H1 (cell line): Measurements from ENCODE around the gene LAMC3. TPM values are rescaled to one million over a fixed set of nuclear protein-coding genes. Genes with fewer than 3 reads are reported as not detected.

Source experiments
- CTCF ChIA-PET: fragments of 300-600 bp; sonication (Branson Sonifier 250); formaldehyde crosslinking; loops from one replicate; lab custom pipeline; 2021; ENCODE audit not compliant: partially characterized antibody; lab: Charles Lee
- POLR2A ChIA-PET: fragments of 300-600 bp; sonication (Branson Sonifier 250); formaldehyde crosslinking; loops from one replicate; lab custom pipeline; 2021; ENCODE audit warnings: inconsistent platforms; ENCODE audit not compliant: partially characterized antibody; lab: Charles Lee
- DNase-seq, 2 experiments: peaks; one replicate each; pipeline versions ENCODE4 v3.0.0 to v3.0.0-alpha.2; 2010 to 2022; ENCODE audit warnings: low spot score in 2 of 2, low read depth in 1 of 2, mixed read lengths in 1 of 2
- FAIRE-seq: peaks from 2 replicates; lab custom pipeline; 2011; peaks lifted over from hg19 to GRCh38; lab: Jason Lieb, UNC
- H2AFZ ChIP-seq: 2 replicates; pipeline ENCODE4 v1.8.1; 2012; ENCODE audit warnings: low read length, inconsistent platforms
- H2AK5ac ChIP-seq: 2 replicates; pipeline ENCODE4 v1.6.1; 2013; ENCODE audit warnings: low read depth, low read length
- H2BK120ac ChIP-seq: replicated peaks from 2 replicates; pipeline ENCODE3; 2013; ENCODE audit warnings: low read depth, low read length, inconsistent platforms
- H2BK12ac ChIP-seq: 2 replicates; pipeline ENCODE4 v1.6.1; 2013; ENCODE audit warnings: low read depth, low read length
- H2BK15ac ChIP-seq: 2 replicates; pipeline ENCODE4 v1.6.1; 2013; ENCODE audit warnings: low read length
- H2BK20ac ChIP-seq: 2 replicates; pipeline ENCODE4 v1.6.1; 2013; ENCODE audit warnings: low read length
- H2BK5ac ChIP-seq: 2 replicates; pipeline ENCODE4 v1.6.1; 2013; ENCODE audit warnings: low read depth, low read length
- H3K14ac ChIP-seq: 2 replicates; pipeline ENCODE4 v1.6.1; 2013; ENCODE audit warnings: inconsistent platforms; ENCODE audit not compliant: insufficient read length
- H3K18ac ChIP-seq: 2 replicates; pipeline ENCODE4 v1.6.1; 2013; ENCODE audit warnings: low read length; ENCODE audit errors: extremely low read depth
- H3K23ac ChIP-seq: 2 replicates; pipeline ENCODE4 v1.6.1; 2013; ENCODE audit warnings: inconsistent platforms; ENCODE audit not compliant: insufficient read length
- H3K23me2 ChIP-seq: 2 replicates; pipeline ENCODE4 v1.6.1; 2013; ENCODE audit warnings: low read depth, low read length
- H3K27ac ChIP-seq: 2 replicates; pipeline ENCODE4 v1.6.1; 2011; ENCODE audit warnings: low read depth, low read length, inconsistent platforms
- H3K27me3 ChIP-seq, 4 experiments: replicated peaks in 1 of 4; 1 replicate in 1 of 4; 2 replicates in 3 of 4; pipeline versions ENCODE4 v1.6.1 to v1.8.1; 2011 to 2013; ENCODE audit warnings: low read length in 3 of 4, mild to moderate bottlenecking in 3 of 4, inconsistent platforms in 2 of 4, mixed read lengths in 2 of 4, moderate library complexity in 1 of 4; ENCODE audit not compliant: control insufficient read depth in 3 of 4, insufficient read depth in 3 of 4; ENCODE audit errors: extremely low read depth in 1 of 4
- H3K36me3 ChIP-seq, 4 experiments: 2 replicates each; pipeline versions ENCODE4 v1.6.1 to v1.8.1; 2011 to 2013; ENCODE audit warnings: mild to moderate bottlenecking in 4 of 4, low read length in 3 of 4, moderate library complexity in 2 of 4, control low read depth in 1 of 4, inconsistent platforms in 1 of 4; ENCODE audit not compliant: insufficient read depth in 4 of 4, control insufficient read depth in 2 of 4
- H3K4ac ChIP-seq: replicated peaks from 2 replicates; pipeline ENCODE3; 2013; ENCODE audit warnings: low read length, low read depth, mixed read lengths, inconsistent platforms; ENCODE audit not compliant: insufficient read length
- H3K4me1 ChIP-seq, 4 experiments: replicated peaks in 1 of 4; 1 replicate in 1 of 4; 2 replicates in 3 of 4; pipeline versions ENCODE4 v1.6.1 to v1.8.1; 2011 to 2013; ENCODE audit warnings: low read length in 3 of 4, inconsistent platforms in 2 of 4, mixed read lengths in 1 of 4; ENCODE audit not compliant: insufficient read depth in 4 of 4, control insufficient read depth in 3 of 4
- H3K4me2 ChIP-seq, 2 experiments: 2 replicates each; pipeline versions ENCODE4 v1.6.1 to v1.8.1; 2011 to 2013; ENCODE audit warnings: low read depth in 2 of 2, low read length in 2 of 2, control low read depth in 1 of 2, inconsistent platforms in 1 of 2, mild to moderate bottlenecking in 1 of 2; ENCODE audit not compliant: insufficient read depth in 1 of 2
- H3K4me3 ChIP-seq, 4 experiments: fragments of 200-600, 300-600 bp in 1 of 4; sonication (generic), shearing (Covaris generic), sonication (Bioruptor Twin) in 1 of 4; 2 replicates each; pipeline versions ENCODE4 v1.5.1 to v1.8.1; 2011 to 2016; ENCODE audit warnings: low read length in 4 of 4, low read depth in 3 of 4, control low read depth in 2 of 4, inconsistent platforms in 2 of 4, mild to moderate bottlenecking in 2 of 4, mixed read lengths in 1 of 4, moderate library complexity in 1 of 4; ENCODE audit not compliant: insufficient read depth in 2 of 4; ENCODE audit errors: extremely low read depth in 1 of 4
- H3K56ac ChIP-seq: replicated peaks from 2 replicates; pipeline ENCODE3; 2013; ENCODE audit warnings: low read depth, mild to moderate bottlenecking, mixed read lengths, low read length, inconsistent platforms; ENCODE audit not compliant: insufficient read length
- H3K79me1 ChIP-seq: 2 replicates; pipeline ENCODE4 v1.6.1; 2013; ENCODE audit warnings: low read depth, low read length, control low read depth
- H3K79me2 ChIP-seq, 2 experiments: 2 replicates each; pipeline versions ENCODE4 v1.6.1 to v1.8.1; 2012 to 2013; ENCODE audit warnings: low read length in 2 of 2, mild to moderate bottlenecking in 2 of 2, inconsistent platforms in 1 of 2; ENCODE audit not compliant: insufficient read depth in 2 of 2, control insufficient read depth in 1 of 2
- H3K9ac ChIP-seq, 4 experiments: replicated peaks in 1 of 4; 1 replicate in 1 of 4; 2 replicates in 3 of 4; pipeline versions ENCODE4 v1.6.1 to v1.8.1; 2011 to 2013; ENCODE audit warnings: low read depth in 3 of 4, low read length in 3 of 4, control low read depth in 2 of 4, mild to moderate bottlenecking in 2 of 4, moderate library complexity in 2 of 4, inconsistent platforms in 1 of 4; ENCODE audit errors: extremely low read depth in 1 of 4
- H3K9me3 ChIP-seq, 2 experiments: 2 replicates each; pipeline versions ENCODE4 v1.6.1 to v1.8.1; 2012 to 2013; ENCODE audit warnings: mild to moderate bottlenecking in 2 of 2, moderate library complexity in 2 of 2, control low read depth in 1 of 2, inconsistent platforms in 1 of 2, low read depth in 1 of 2, low read length in 1 of 2, mixed read lengths in 1 of 2; ENCODE audit not compliant: insufficient read depth in 2 of 2
- H4K20me1 ChIP-seq, 2 experiments: replicated peaks in 1 of 2; 2 replicates each; pipeline versions ENCODE3 to v1.8.1; 2011 to 2013; ENCODE audit warnings: inconsistent platforms in 2 of 2, low read length in 2 of 2, mild to moderate bottlenecking in 1 of 2; ENCODE audit not compliant: insufficient read depth in 2 of 2, control insufficient read depth in 1 of 2
- H4K5ac ChIP-seq: 2 replicates; pipeline ENCODE4 v1.6.1; 2013; ENCODE audit warnings: low read length, low read depth, mixed read lengths, inconsistent platforms; ENCODE audit not compliant: insufficient read length
- H4K8ac ChIP-seq: 2 replicates; pipeline ENCODE4 v1.8.0; 2013; ENCODE audit warnings: mild to moderate bottlenecking, moderate library complexity, low read length, inconsistent platforms; ENCODE audit not compliant: insufficient read depth; ENCODE audit errors: extremely low read depth
- H4K91ac ChIP-seq: replicated peaks from 2 replicates; pipeline ENCODE3; 2013; ENCODE audit warnings: low read length, mixed read lengths, inconsistent platforms; ENCODE audit not compliant: insufficient read length
- EP300 ChIP-seq, 2 experiments: IDR thresholded peaks; 1 replicate in 1 of 2; 2 replicates in 1 of 2; pipeline ENCODE4 v1.6.1; 2011 to 2012; ENCODE audit warnings: low read depth in 2 of 2, low read length in 2 of 2, mild to moderate bottlenecking in 2 of 2, borderline replicate concordance in 1 of 2, inconsistent platforms in 1 of 2, moderate library complexity in 1 of 2
- TAF7 ChIP-seq: optimal IDR thresholded peaks from 2 replicates; pipeline ENCODE3; 2011; ENCODE audit warnings: low read depth, mild to moderate bottlenecking, inconsistent platforms, low read length, moderate library complexity, borderline replicate concordance
- WGBS, 2 experiments: shearing (Covaris generic) in 1 of 2; methylation state at CpG; one replicate each; pipeline versions ENCODE4 v1.1.6 to v1.1.7; 2013 to 2015; ENCODE audit warnings: low lambda C conversion rate in 2 of 2, mixed read lengths in 2 of 2, inconsistent platforms in 1 of 2, low coverage in 1 of 2, missing lambda C conversion rate in 1 of 2; ENCODE audit not compliant: insufficient replicate concordance in 2 of 2, insufficient coverage in 1 of 2, insufficient read length in 1 of 2; ENCODE audit errors: extremely low coverage in 1 of 2, missing lambda C conversion rate in 1 of 2; 5-methylcytosine and 5-hydroxymethylcytosine counted together
- polyA plus RNA-seq, 7 experiments: library from polyadenylated mRNA; depleted of rRNA in 3 of 7; stranded (reverse) in 5 of 7; unstranded in 2 of 7; fragments of >200 nt in 5 of 7; fragments of 200-250 nt in 2 of 7; gene quantifications; 1 replicate in 5 of 7; 2 replicates in 1 of 7; 4 replicates in 1 of 7; pipeline versions ENCODE4 v1.2.1 to v1.2.3, GENCODE V29; 2011 to 2013; ENCODE audit warnings: missing spikeins in 2 of 7, mixed read lengths in 2 of 7
- total RNA-seq: library from RNA; stranded (reverse); fragmentation: NEBNext Ultra II Directional; extraction: Animal tissue kit (Norgen Biotek cat#: 25700); gene quantifications from 2 replicates; pipeline ENCODE4 v1.2.1, GENCODE V29; 2021

Gene LAMC3
- total and polyA plus RNA-seq, 2 of the 8 experiments (the other 6 are each of a cell fraction or from before 2014, with no cell fraction given): 9.3 to 12.3 TPM

DNA sequence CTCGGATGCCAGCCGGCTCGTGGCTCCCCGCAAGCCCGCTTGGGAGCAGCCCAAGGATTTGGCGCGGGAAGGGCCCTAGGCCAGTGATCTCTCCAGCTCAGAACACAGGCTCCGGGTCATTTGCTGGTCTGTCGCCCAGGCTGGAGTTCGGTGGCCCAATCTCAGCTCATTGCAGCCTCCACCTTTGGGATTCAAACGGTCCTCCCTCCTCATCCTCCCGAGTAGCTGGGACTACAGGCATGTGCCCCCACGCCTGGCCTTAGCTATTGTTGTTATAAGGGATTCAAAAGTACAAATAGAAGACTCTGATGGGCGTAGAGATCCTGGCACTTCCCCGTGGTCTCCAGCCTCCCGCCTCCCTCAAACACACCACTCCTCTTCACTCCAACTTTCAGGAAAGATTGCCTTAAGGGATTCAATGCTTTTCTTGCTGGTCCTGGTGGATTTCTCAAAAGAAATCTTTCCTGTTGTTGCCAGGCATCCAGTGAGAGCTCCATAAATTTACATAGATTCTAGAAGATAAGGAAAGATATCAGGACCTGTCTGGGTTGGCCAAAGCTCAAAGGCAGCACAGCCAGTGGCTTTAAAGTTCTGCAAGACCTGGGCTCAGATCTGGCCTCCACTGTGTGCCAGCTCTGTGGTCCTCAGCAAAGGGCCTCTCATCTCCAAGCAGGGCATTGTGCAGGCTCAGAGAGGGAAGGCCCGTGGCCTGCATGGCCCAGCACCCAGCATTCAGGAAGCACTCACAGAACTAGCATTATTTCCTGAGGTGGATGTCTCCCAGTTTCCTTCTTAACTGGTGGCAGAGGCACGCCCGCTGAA lies 88.4 kb downstream of the LAMC3 start:
- H3K9me3 ChIP-seq: no peaks in the 10 kb centered on the region
- peak overlapping the region; percentile 65 for H4K91ac ChIP-seq
- no peak overlapping the region for H2AFZ ChIP-seq
- peaks cover 5% of the 10 kb centered on the region for H3K23me2 ChIP-seq
- peaks cover 0 to 14% (median 2%) of the 10 kb centered on the region in 4 experiments; a peak in 3 of 8 replicates for H3K36me3 ChIP-seq
- H3K4ac ChIP-seq: peak overlapping the region; percentile 27
- peak overlapping the region; percentile 85 to 92 (median 88) for H3K4me3 ChIP-seq
- no peaks in the 10 kb centered on the region; a peak in 1 of 7 replicates for H3K27me3 ChIP-seq
- H2BK12ac ChIP-seq: peak overlapping the region; percentile 68; the same call in 1 of the 2 replicates
- peaks cover 3 to 4% of the 10 kb centered on the region in 2 experiments for H4K20me1 ChIP-seq
- CTCF ChIA-PET: interaction anchor here (0.6 to 3.3 kb wide), 13 partner anchors 8 to 1348 kb away, joined by 3 to 14 read pairs (median 3); no protein-coding TSS in a partner anchor
- peaks cover 0 to 39% (median 29%) of the 10 kb centered on the region in 4 experiments; a peak in 6 of 7 replicates for H3K4me1 ChIP-seq
- FAIRE-seq (no peak), DNase-seq (no peak)
- H3K4me2 ChIP-seq: peak overlapping the region; percentile 79 to 83
- POLR2A ChIA-PET: interaction anchor here (0.5 to 29.0 kb wide), 12 partner anchors 12 to 404 kb away, joined by 3 to 751 read pairs (median 4); partner anchors contain the start of genes EXOSC2 and NUP214
- WGBS, 2 experiments: 30% methylated on average over 19 of the region's 19 CpGs; no CpG with 5 or more reads in 1 of the 2 experiments
- peak overlapping the region; percentile 83 for H2BK120ac ChIP-seq
- H2AK5ac ChIP-seq: 0 out of 2 replicates have a peak overlapping the region, but pooled peaks have one; percentile 75
- peak overlapping the region; percentile 88 for H4K5ac ChIP-seq
- H2BK20ac ChIP-seq: no peak overlapping the region
- H3K27ac ChIP-seq: peak overlapping the region; percentile 86
- H3K23ac ChIP-seq: no peak overlapping the region
- H3K56ac ChIP-seq: peak overlapping the region; percentile 82
- H2BK5ac ChIP-seq: no peak overlapping the region
- H3K18ac ChIP-seq: peak overlapping the region; percentile 60
- H4K8ac ChIP-seq: peak overlapping the region; percentile 92
- peak overlapping the region; percentile 10; the same call in 1 of the 2 replicates for H2BK15ac ChIP-seq
- peaks cover 0 to 18% of the 10 kb centered on the region in 2 experiments; a peak in 1 of 4 replicates for H3K79me2 ChIP-seq
- H3K9ac ChIP-seq: peak overlapping the region; percentile 68 to 94 (median 80)
- H3K14ac ChIP-seq: no peak overlapping the region
- H3K79me1 ChIP-seq: peaks cover 8% of the 10 kb centered on the region
- TF ChIP-seq EP300 (IDR thresholded peaks at IDR 0.05; ENCODE audit: borderline replicate concordance in 1 of 2, low read depth in 2 of 2, low read length in 2 of 2) (no peak), TAF7 (peak; percentile 32)
